Measurements from ENCODE around the gene KCND1.

Gene KCND1

GRCh38 chrX:48974574-48974973 lies 2.9 kb upstream of the KCND1 start:
- DNase-seq (ENCODE audit: low spot score): no peak

GRCh38 chrX:48974033-48974432 lies 2.4 kb upstream of the KCND1 start:
- DNase-seq (ENCODE audit: low spot score): no peak

- peak; percentile 32 for DNase-seq (ENCODE audit: low spot score)
These were observed 848 bp upstream of the KCND1 start for GRCh38 chrX:48972220-48973164.

GRCh38 chrX:48969471-48969870 lies 2.2 kb downstream of the KCND1 start:
- no peak for DNase-seq (ENCODE audit: low spot score)

GRCh38 chrX:48968377-48968776 lies 3.3 kb downstream of the KCND1 start:
- no peak for DNase-seq (ENCODE audit: low spot score)

GRCh38 chrX:48966796-48967579 lies 4.7 kb downstream of the KCND1 start:
- DNase-seq (ENCODE audit: low spot score): no peak

GRCh38 chrX:48965959-48966358 lies 5.7 kb downstream of the KCND1 start:
- no peak for DNase-seq (ENCODE audit: low spot score)

GRCh38 chrX:48961585-48962091 lies 10.0 kb downstream of the KCND1 start:
- DNase-seq (ENCODE audit: low spot score): no peak

- no peak for DNase-seq (ENCODE audit: low spot score)
These were observed 11.4 kb downstream of the KCND1 start for GRCh38 chrX:48960291-48960690.

GRCh38 chrX:48958635-48959094 lies 13.0 kb downstream of the KCND1 start:
- DNase-seq (ENCODE audit: low spot score): no peak

GRCh38 chrX:48957827-48958634 lies 13.6 kb downstream of the KCND1 start:
- peak; percentile 95 for DNase-seq (ENCODE audit: low spot score)

- peak; percentile 80 for DNase-seq (ENCODE audit: low spot score)
These were observed 14.2 kb downstream of the KCND1 start, which contains the start of gene OTUD5 for GRCh38 chrX:48957477-48957826. TSS of gene OTUD5 (minus strand) at chrX:48957607. CDS start at chrX:48957570, 37 bp downstream.

GRCh38 chrX:48956728-48957414 lies 14.8 kb downstream of the KCND1 start:
- DNase-seq (ENCODE audit: low spot score): peak; percentile 31

GRCh38 chrX:48948589-48948988 lies 23.1 kb downstream of the KCND1 start:
- no peak for DNase-seq (ENCODE audit: low spot score)

GRCh38 chrX:48945517-48946348 lies 25.9 kb downstream of the KCND1 start:
- DNase-seq (ENCODE audit: low spot score): peak; percentile 51

GRCh38 chrX:48942895-48943294 lies 28.7 kb downstream of the KCND1 start:
- no peak for DNase-seq (ENCODE audit: low spot score)

- DNase-seq (ENCODE audit: low spot score): no peak
These were observed 31.2 kb downstream of the KCND1 start for GRCh38 chrX:48940404-48940955.

GRCh38 chrX:48939524-48940228 lies 32.0 kb downstream of the KCND1 start:
- DNase-seq (ENCODE audit: low spot score): peak; percentile 39

- DNase-seq (ENCODE audit: low spot score): peak; percentile 78
These were observed 32.8 kb downstream of the KCND1 start for GRCh38 chrX:48938721-48939425.
